Measurements from ENCODE around the gene COX20.

DNA sequence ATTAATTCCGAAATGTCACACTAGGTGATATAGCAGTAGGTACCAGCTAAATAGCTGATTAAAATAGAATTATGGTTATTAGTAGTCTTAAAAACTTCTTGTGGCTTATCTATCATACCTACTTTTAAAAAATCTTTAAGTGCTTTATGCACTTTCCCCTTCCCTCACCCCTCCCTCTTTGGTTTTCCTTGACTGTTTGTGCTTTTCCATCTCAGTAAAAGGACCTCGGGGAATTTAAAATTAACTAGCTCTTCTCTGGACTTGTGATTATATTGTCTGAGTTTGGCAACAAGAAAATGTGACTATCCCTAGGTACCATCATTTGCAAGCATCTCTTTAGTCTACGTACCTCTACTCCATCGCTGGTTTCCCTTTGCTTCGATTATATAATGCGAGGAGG lies 11.2 kb downstream of the COX20 start:
- TF ChIP-seq GATA2 (IDR thresholded peaks at IDR 0.05; ENCODE audit: low read depth, low read length) (no peak), GATA3 (IDR thresholded peaks at IDR 0.05; ENCODE audit: low read depth, low read length) (no peak)
